ENCODE measurements around the gene ALKBH4. TPM values are rescaled to one million over a fixed set of nuclear protein-coding genes. Genes with fewer than 3 reads are reported as not detected.
"Not testable (repeated sequence)": the region's sequence is repeated elsewhere in the genome, so short reads cannot be mapped to it uniquely, and the experiment has no call there.

Gene ALKBH4
- total RNA-seq (2014; rRNA removed; shearing (Covaris generic)), result 27.3 and 28.2 TPM in 2 replicates
- 11.7 and 15.5 TPM in 2 replicates for polyA plus RNA-seq (2015; cell fraction: cytosol; rRNA removed)
- polyA plus RNA-seq (2015; cell fraction: nucleus; rRNA removed), result 11.6 and 11.9 TPM in 2 replicates

- DNase-seq (ENCODE audit: low read depth), result peak; percentile 89
Observed at GRCh38 chr7:102464577-102465280, at the start of gene ALKBH4, which contains the start of gene LRWD1. Gene ALKBH4 (minus strand): TSS chr7:102464863. CDS start chr7:102464836, 27 bp downstream. Gene LRWD1 (plus strand): TSS chr7:102464984. CDS start chr7:102465081, 97 bp downstream.

DNA sequence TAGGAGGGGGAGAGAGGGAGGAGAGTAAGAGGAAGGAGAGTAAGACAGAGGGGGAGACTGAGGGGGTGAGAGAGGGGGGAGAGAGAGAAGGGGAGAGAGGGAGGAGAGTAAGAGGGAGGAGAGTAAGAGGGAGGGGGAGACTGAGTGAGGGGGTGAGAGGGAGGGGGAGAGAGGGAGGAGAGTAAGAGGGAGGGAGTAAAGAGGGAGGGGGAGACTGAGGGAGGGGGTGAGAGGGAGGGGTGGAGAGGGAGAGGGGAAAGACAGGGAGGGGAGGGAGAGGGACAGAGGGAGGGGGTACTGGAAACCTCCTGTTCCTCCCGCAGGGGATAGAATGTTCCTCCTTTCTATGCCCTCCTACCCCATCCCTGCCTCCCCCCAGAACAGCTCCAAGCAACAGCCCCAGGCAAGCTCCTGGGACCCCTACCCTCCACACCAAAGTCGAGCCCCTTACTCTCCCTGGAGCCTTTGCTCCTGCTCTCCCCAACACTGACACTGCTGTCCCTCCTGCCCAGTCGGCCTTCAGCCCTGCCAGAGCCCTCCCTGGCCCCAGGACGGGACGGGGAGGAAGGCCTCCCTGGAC lies 48.1 kb upstream of the ALKBH4 start:
- DNase-seq (ENCODE audit: low read depth), result peak; percentile 32

- not testable (repeated sequence) for DNase-seq (ENCODE audit: low read depth)
Observed at GRCh38 chr7:102511860-102512522, 47.3 kb upstream of the ALKBH4 start.

DNA sequence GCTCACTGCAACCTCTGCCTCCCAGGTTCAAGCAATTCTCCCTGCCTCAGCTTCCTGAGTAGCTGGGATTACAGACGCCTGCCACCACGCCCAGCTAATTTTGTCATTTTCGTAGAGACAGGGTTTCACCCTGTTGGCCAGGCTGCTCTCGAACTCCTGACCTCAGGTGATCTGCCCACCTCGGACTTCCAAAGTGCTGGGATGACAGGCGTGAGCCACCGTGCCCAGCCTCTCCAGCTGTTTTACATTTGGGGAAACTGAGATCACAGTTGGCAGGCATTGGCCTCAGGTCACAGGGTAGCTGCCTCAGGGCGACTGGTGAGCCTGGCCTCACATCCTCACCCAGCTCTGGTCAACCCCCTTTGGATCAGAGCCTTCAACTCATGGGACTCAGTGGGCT lies 45.9 kb upstream of the ALKBH4 start:
- DNase-seq (ENCODE audit: low read depth), result not testable (repeated sequence)

- not testable (repeated sequence) for DNase-seq (ENCODE audit: low read depth)
Observed at GRCh38 chr7:102507410-102508088, 42.9 kb upstream of the ALKBH4 start.

DNA sequence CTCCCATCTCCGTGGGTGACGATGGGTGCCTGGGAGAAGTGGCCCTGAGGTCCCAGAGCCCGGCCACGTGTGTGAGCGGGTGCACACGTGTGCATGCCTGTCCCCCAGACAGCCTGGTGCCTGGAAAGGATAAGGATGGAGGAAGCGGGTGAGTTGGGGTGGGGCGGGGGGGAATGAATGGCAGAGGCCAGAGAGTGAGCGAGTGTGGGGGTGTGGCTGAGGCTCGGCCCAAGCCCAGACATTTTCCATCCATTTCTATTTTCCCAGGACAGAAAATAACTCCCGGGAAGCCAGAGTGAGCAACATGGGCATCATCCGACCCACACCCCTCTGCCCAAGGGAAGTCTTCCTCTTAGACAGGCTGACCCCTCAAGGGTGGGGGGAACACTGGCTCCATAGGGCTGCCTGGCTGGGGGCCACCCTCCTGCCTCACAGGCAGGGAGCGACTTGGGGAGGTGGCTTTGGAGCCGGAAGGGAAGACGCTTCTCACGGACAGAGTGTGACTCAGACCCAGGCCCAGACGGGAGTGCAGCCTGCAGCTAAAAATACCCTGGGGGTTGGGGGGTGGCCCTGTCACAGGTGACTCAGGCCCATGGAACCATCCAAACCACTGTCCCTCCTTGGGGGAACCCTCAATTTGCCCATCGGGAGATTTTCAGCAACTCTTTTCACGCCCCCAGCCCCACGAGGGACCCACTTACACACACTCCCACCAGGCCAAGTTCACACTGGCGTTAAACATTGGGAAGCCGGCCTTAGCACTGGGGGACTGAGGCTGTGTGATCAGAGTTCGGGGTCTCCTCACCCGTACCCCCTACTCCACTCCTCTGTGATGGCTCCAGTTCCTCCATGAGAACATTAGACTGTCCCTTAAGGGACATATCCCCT lies 40.9 kb upstream of the ALKBH4 start:
- not testable (repeated sequence) for DNase-seq (ENCODE audit: low read depth)

- not testable (repeated sequence) for DNase-seq (ENCODE audit: low read depth)
Observed at GRCh38 chr7:102503141-102503540, 38.5 kb upstream of the ALKBH4 start.

DNA sequence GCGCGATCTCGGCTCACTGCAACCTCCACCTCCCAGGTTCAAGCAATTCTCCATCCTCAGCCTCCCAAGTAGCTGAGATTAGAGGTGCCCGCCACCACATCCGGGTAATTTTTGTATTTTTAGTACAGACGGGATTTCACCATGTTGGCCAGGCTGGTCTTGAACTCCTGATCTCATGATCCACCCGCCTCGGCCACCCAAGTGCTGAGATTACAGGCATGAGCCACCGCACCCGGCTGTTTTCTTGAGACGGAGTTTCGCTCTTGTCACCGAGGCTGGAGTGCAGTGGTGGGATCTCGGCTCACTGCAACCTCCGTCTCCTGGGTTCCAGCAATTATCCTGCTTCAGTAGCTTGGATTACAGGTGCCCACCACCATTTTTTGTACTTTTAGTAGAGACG lies 33.7 kb upstream of the ALKBH4 start:
- DNase-seq (ENCODE audit: low read depth), result not testable (repeated sequence)

DNA sequence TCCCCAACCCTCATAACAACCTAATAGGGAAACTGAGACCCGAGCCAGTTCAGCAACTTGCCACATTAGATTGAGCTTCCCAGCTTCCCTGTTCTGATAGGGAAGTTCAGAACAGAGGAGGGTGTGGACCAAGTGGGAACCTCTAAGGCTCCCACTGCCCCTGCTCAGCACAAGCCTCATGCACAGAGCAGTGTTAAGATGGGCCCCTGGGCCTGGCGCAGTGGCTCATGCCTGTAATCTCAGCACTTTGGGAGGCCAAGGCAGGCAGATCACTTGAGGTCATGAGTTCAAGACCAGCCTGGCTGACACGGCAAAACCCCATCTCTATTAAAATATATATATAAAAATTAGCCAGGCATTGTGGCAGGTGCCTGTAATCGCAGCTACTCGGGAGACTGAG lies 32.6 kb upstream of the ALKBH4 start:
- DNase-seq (ENCODE audit: low read depth), result not testable (repeated sequence)

GRCh38 chr7:102496861-102497260 lies 32.2 kb upstream of the ALKBH4 start:
- peak; percentile 0 for DNase-seq (ENCODE audit: low read depth)

DNA sequence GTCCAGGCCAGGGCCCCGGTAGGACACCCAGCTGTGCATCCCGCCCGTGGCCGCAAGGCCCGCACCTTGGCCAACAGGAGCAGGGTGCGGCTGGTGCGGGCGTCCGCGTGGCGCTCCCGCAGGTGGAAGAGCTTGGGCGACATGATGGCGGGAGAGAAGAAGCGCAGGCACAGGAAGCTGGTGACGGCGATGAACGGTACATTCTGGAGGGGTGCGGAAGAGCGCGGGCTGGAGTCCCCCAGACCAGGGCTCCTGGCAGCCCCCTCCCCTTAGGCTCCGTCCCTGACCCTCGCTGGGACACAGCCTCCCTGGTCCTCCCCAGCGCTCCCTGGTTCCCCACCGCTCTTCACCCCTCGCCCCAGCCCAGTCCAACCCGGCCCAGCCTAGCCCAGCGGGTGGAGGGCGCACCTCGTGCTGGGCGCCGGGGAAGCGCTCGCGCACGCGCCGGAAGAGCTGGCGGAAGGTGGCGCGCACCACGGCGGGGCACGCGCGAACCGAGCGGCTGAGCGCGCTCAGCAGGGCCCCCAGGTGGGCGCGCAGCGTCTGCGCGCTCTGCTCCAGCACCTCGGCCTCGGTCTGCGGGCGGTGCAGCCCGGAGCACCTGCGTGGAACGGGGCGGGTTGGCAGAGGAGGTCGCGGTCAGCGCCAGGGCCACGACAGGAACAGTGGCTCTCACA lies 29.9 kb upstream of the ALKBH4 start:
- not testable (repeated sequence) for DNase-seq (ENCODE audit: low read depth)

DNA sequence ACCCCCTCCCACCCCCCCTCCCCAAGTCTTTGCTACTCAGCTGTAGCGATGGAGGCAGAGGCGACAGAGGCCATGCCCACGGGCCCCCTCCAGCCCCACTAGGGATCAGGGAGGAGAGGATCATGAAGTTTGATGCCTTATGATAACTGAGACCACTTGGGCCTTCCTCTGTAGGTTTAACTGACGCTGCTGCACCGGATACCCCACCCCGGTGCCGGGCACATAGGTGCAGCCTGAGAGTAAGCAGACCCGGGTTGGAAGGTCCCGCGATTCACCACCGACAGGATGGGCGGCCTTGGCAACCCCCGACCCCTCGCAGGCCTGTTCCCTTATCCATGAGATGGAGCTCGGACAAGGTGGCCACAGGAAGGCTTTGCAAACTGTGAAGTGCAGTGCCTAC lies 29.4 kb upstream of the ALKBH4 start:
- DNase-seq (ENCODE audit: low read depth), result not testable (repeated sequence)

DNA sequence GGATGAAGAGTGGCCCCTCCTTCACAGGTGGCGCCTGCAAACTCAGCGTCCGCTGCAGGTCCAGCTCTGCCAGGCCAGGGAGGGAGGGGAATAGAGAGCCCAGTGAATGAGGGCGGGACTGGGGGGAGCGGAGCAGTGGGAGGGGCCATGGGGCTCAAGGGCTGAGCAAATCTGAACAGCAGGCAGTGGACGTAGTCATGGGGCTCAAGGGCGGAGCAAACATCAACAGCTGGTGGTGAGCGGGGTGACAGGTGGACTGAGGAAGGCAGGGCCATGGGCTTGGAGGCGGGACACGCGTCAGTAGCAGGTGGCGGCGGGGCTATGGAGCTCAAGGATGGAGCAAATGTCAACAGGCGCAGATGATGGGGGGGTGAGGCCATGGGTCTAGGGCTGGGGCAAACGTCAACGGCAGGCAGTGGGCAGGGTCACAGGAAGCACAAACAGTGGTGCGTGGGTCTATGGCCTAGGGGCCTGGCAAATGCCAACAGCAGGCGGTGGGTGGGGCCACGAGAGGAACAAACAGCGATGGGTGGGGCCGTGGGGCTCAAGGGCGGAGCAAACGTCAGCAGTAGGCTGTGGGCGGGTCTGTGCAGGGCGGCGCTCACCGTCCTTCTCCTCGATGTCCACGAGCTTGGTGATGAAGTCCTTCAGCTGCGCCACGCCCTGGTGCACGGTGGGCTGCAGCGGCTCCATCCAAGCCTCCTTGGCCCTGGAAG lies 28.7 kb upstream of the ALKBH4 start:
- DNase-seq (ENCODE audit: low read depth), result not testable (repeated sequence)

GRCh38 chr7:102490529-102491075 lies 25.9 kb upstream of the ALKBH4 start:
- not testable (repeated sequence) for DNase-seq (ENCODE audit: low read depth)

- DNase-seq (ENCODE audit: low read depth), result not testable (repeated sequence)
Observed at GRCh38 chr7:102484317-102484716, 19.7 kb upstream of the ALKBH4 start.

DNA sequence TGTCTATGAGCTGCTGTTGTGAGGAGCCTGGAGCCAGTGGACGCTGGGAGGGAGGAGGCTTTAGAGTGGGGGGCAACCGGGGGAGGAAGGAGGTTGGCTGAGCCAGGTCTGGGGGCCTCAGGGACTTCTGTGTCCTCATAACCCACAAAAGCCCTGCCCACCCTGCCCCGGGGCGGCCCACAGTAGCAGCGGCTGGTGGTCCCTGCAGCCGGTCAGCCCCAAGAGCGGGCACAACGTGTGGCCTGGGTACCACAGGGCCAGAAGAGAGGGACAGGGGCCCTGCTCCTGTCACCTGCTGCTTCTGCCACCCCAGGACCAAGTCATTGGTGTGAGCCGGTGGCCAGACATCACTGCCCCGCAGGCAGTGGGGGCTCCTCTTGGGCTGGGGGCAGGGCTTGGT lies 17.3 kb upstream of the ALKBH4 start:
- DNase-seq (ENCODE audit: low read depth), result not testable (repeated sequence)

- not testable (repeated sequence) for DNase-seq (ENCODE audit: low read depth)
Observed at GRCh38 chr7:102479982-102480637, 15.4 kb upstream of the ALKBH4 start.

- not testable (repeated sequence) for DNase-seq (ENCODE audit: low read depth)
Observed at GRCh38 chr7:102479209-102479584, 14.5 kb upstream of the ALKBH4 start.
